Adrenal gland (tissue), 12 donors: Measurements from ENCODE around the gene PDGFRB. TPM values are rescaled to one million over a fixed set of nuclear protein-coding genes. Genes with fewer than 3 reads are reported as not detected.

ENCODE experiments used
- DNase-seq, 7 donors: peaks; one replicate each; pipeline ENCODE4 v3.0.0-alpha.2; 2019 to 2020
- H3K27ac ChIP-seq, 5 donors: fragments of 200-600 bp; sonication (generic) in 4 of 5; 1 replicate in 3 of 5; 2 replicates in 2 of 5; pipeline versions ENCODE4 v1.5.1 to v1.8.0; 2016 to 2020; ENCODE audit warnings: mild to moderate bottlenecking in 1 of 5
- H3K27me3 ChIP-seq: fragments of 200-600 bp; 2 replicates; pipeline ENCODE4 v1.8.0; 2021
- H3K36me3 ChIP-seq, 2 donors: fragments of 200-600 bp; replicated peaks in 1 of 2; 1 replicate in 1 of 2; 2 replicates in 1 of 2; pipeline versions ENCODE4 v1.5.1 to v1.8.0; 2018 to 2022
- H3K4me1 ChIP-seq, 2 donors: fragments of 200-600 bp; replicated peaks in 1 of 2; 1 replicate in 1 of 2; 2 replicates in 1 of 2; pipeline versions ENCODE4 v1.5.1 to v1.8.0; 2018 to 2021
- H3K4me3 ChIP-seq, 4 donors: fragments of 200-600 bp; sonication (generic) in 3 of 4; one replicate each; pipeline ENCODE4 v1.5.1; 2016 to 2018
- H3K9me3 ChIP-seq, 3 donors: fragments of 200-600 bp; sonication (generic) in 1 of 3; replicated peaks in 1 of 3; 1 replicate in 2 of 3; 2 replicates in 1 of 3; pipeline versions ENCODE4 v1.5.1 to v1.8.0; 2016 to 2021
- POLR2A ChIP-seq, 2 donors: fragments of 450-650 bp; IDR thresholded peaks; one replicate each; pipeline ENCODE4 v1.6.1; 2017; ENCODE audit warnings: antibody characterized with exemption in 2 of 2, mild to moderate bottlenecking in 2 of 2, moderate library complexity in 1 of 2
- WGBS, 4 donors: extraction: QIAGEN DNeasy Blood & Tissue Kit in 2 of 4; methylation state at CpG; one replicate each; pipeline versions ENCODE4 v1.1.5 to v1.1.7; 2013 to 2017; 5-methylcytosine and 5-hydroxymethylcytosine counted together
- intact Hi-C, 2 donors: fragments of 100-400 bp; cut with DNase I; formaldehyde crosslinking; loops; one replicate each; pipeline versions ENCODE4 v1.14.1 to v1.15.0; 2022 to 2023
- polyA plus RNA-seq, 3 donors: library from polyadenylated mRNA; stranded (reverse); fragments of 200-250 nt in 2 of 3; fragments of 350-450 nt in 1 of 3; fragmentation: Illumina TruSeq in 1 of 3; extraction: RNeasy Lipid Tissue Mini Kit (QIAGEN cat#74804) in 1 of 3; gene quantifications; one replicate each; pipeline ENCODE4 v1.2.3, GENCODE V29; 2013 to 2014
- total RNA-seq, 9 donors: library from RNA; depleted of rRNA in 4 of 9; stranded (reverse); fragments of >200 nt in 4 of 9; fragments of 120-200 nt in 1 of 9; fragmentation: NEBNext Ultra II Directional in 1 of 9; extraction: Animal tissue kit (Norgen Biotek cat#: 25700) in 1 of 9; gene quantifications; one replicate each; pipeline versions ENCODE4 v1.1.0 to v1.2.4, GENCODE V29; 2013 to 2023
- TF ChIP-seq, protein P1 (sequence below), 6 experiments: fragments of 450-650 bp in 4 of 6; fragments of 200-600 bp in 2 of 6; sonication (generic) in 1 of 6; IDR thresholded peaks; 1 replicate in 5 of 6; 2 replicates in 1 of 6; pipeline versions ENCODE4 v1.5.1 to v1.8.0; 2016 to 2021; ENCODE audit warnings: antibody characterized with exemption in 6 of 6, mild to moderate bottlenecking in 2 of 6, moderate library complexity in 1 of 6
- donor health status: healthy with polysubstance abuse.
- donor health status: Bipolar disorder and iron deficiency.
- donor health status: DM: yes; HTN: yes; CAD: no.
- donor health status: DM: no; HTN: no; CAD: no.
- donor health status: DM: no; HTN: no; CAD: no.
- donor health status: DM: yes; HTN: yes; CAD: no.

The PDGFRB gene
- total and polyA plus RNA-seq, 12 donors, result 21.3 to 188 (median 73.1) TPM

GRCh38 chr5:150182774-150183173, 27.1 kb upstream of the PDGFRB start:
- Histone ChIP-seq H3K4me3 (no peak overlapping the region), H3K4me1 (peaks cover 0 to 7% of the 10 kb centered on the region in 2 donors), H3K9me3 (no peaks in the 10 kb centered on the region), H3K27me3 (no peaks in the 10 kb centered on the region), H3K27ac (no peak overlapping the region), H3K36me3 (no peaks in the 10 kb centered on the region)
- no peak for DNase-seq
- intact Hi-C loops, result no loop called here
- no peak for TF ChIP-seq POLR2A (IDR thresholded peaks at IDR 0.05)
- TF ChIP-seq, protein P1, sequence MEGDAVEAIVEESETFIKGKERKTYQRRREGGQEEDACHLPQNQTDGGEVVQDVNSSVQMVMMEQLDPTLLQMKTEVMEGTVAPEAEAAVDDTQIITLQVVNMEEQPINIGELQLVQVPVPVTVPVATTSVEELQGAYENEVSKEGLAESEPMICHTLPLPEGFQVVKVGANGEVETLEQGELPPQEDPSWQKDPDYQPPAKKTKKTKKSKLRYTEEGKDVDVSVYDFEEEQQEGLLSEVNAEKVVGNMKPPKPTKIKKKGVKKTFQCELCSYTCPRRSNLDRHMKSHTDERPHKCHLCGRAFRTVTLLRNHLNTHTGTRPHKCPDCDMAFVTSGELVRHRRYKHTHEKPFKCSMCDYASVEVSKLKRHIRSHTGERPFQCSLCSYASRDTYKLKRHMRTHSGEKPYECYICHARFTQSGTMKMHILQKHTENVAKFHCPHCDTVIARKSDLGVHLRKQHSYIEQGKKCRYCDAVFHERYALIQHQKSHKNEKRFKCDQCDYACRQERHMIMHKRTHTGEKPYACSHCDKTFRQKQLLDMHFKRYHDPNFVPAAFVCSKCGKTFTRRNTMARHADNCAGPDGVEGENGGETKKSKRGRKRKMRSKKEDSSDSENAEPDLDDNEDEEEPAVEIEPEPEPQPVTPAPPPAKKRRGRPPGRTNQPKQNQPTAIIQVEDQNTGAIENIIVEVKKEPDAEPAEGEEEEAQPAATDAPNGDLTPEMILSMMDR (IDR thresholded peaks at IDR 0.05), result no peak
- 77 to 92% (median 87%) methylated on average over 8 to 10 of the region's 10 CpGs for WGBS, 4 donors

- H3K36me3 ChIP-seq, result no peaks in the 10 kb centered on the region
- intact Hi-C loops, result no loop called here
- 80 to 93% (median 89%) methylated on average over 9 of the region's 9 CpGs for WGBS, 4 donors
- no peaks in the 10 kb centered on the region for H3K9me3 ChIP-seq
- peak overlapping the region in 1 of 5 donors; percentile 22 for H3K27ac ChIP-seq
- TF ChIP-seq, protein P1 (IDR thresholded peaks at IDR 0.05), result no peak
- TF ChIP-seq POLR2A (IDR thresholded peaks at IDR 0.05), result no peak
- peaks cover 0 to 7% of the 10 kb centered on the region in 2 donors for H3K4me1 ChIP-seq
- H3K4me3 ChIP-seq, result no peak overlapping the region
- DNase-seq, result no peak
- H3K27me3 ChIP-seq, result no peaks in the 10 kb centered on the region
These were observed 26.3 kb upstream of the PDGFRB start for GRCh38 chr5:150181766-150182545.

DNA sequence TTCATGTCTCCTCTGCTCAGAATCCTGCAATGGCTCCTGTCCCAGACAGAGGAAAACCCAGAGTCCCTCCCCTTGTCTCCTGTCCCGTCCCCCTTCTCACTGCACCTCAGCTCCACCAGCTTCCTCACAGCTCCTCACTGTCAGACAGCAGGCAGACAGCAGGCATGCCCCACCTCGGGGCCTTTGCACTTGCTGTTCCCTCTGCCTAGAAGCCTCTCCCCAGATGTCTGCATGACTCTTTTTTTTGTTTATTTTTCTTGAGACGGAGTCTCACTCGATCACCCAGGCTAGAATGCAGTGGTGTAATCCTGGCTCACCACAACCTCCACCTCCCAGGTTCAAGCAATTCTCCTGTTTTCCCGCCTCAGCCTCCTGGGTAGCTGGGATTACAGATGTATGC, 25.4 kb upstream of the PDGFRB start:
- peaks cover 0 to 7% of the 10 kb centered on the region in 2 donors for H3K4me1 ChIP-seq
- WGBS, 4 donors, result 63 to 78% (median 78%) methylated on average over 5 of the region's 5 CpGs
- H3K36me3 ChIP-seq, result no peaks in the 10 kb centered on the region
- H3K27ac ChIP-seq, result peak overlapping the region in 3 of 5 donors; percentile 32 to 82 (median 63)
- intact Hi-C loops, result no loop called here
- TF ChIP-seq, protein P1 (IDR thresholded peaks at IDR 0.05), result no peak
- TF ChIP-seq POLR2A (IDR thresholded peaks at IDR 0.05), result no peak
- H3K9me3 ChIP-seq, result no peaks in the 10 kb centered on the region
- no peaks in the 10 kb centered on the region for H3K27me3 ChIP-seq
- no peak for DNase-seq
- H3K4me3 ChIP-seq, result no peak overlapping the region

- no peaks in the 10 kb centered on the region for H3K9me3 ChIP-seq
- intact Hi-C loops, result no loop called here
- WGBS, 4 donors, result 57 to 79% (median 65%) methylated on average over 14 to 18 of the region's 18 CpGs
- no peaks in the 10 kb centered on the region for H3K36me3 ChIP-seq
- H3K27ac ChIP-seq, result peak overlapping the region in 3 of 5 donors; percentile 32 to 82 (median 63)
- H3K4me1 ChIP-seq, result peaks cover 0 to 7% of the 10 kb centered on the region in 2 donors
- H3K27me3 ChIP-seq, result no peaks in the 10 kb centered on the region
- DNase-seq, result peak in 4 of 7 donors; percentile 33 to 65 (median 52)
- no peak overlapping the region for H3K4me3 ChIP-seq
- TF ChIP-seq POLR2A (IDR thresholded peaks at IDR 0.05), result no peak
- TF ChIP-seq, protein P1 (IDR thresholded peaks at IDR 0.05), result no peak
These were observed 24.8 kb upstream of the PDGFRB start for GRCh38 chr5:150180241-150181026.
